SU-DHL-6 (cell line): ENCODE data around the gene FCRL5.

Source experiments
- H2AFZ ChIP-seq: fragments of 200-600 bp; sonication (generic); 2 replicates; pipeline ENCODE4 v1.6.1; 2014; ENCODE audit warnings: low read depth, mild to moderate bottlenecking, moderate library complexity, mixed read lengths, antibody characterized with exemption, low read length; ENCODE audit not compliant: severe bottlenecking
- H3F3A ChIP-seq: fragments of 200-600 bp; shearing (Covaris generic); 2 replicates; pipeline ENCODE4 v1.6.0; 2016; ENCODE audit warnings: antibody characterized with exemption, mild to moderate bottlenecking; ENCODE audit not compliant: insufficient read depth
- H3K27ac ChIP-seq: fragments of 200-600 bp; sonication (generic); 2 replicates; pipeline ENCODE4 v1.5.1; 2016; ENCODE audit warnings: low read depth, mild to moderate bottlenecking, low read length, moderate library complexity, mixed read lengths
- H3K27me3 ChIP-seq: fragments of 200-600 bp; sonication (generic), shearing (Covaris generic); 2 replicates; pipeline ENCODE4 v1.6.0; 2014; ENCODE audit warnings: mild to moderate bottlenecking, low read length
- H3K36me3 ChIP-seq: fragments of 200-600 bp; sonication (generic); 2 replicates; pipeline ENCODE4 v1.6.1; 2014; ENCODE audit warnings: mild to moderate bottlenecking, low read length, mixed read lengths
- H3K4me2 ChIP-seq: fragments of 300-600, 200-600 bp; shearing (Covaris generic), sonication (generic); 2 replicates; pipeline ENCODE4 v1.6.0; 2014; ENCODE audit warnings: low read length, low read depth, mild to moderate bottlenecking; ENCODE audit not compliant: poor library complexity, severe bottlenecking
- H3K4me3 ChIP-seq: fragments of 200-600 bp; sonication (generic); 2 replicates; pipeline ENCODE4 v1.5.1; 2014; ENCODE audit warnings: antibody characterized with exemption, low read length, mild to moderate bottlenecking, mixed read lengths; ENCODE audit not compliant: insufficient read depth, poor library complexity, severe bottlenecking
- H3K79me2 ChIP-seq: fragments of 200-600 bp; sonication (generic); 2 replicates; pipeline ENCODE4 v1.6.1; 2014; ENCODE audit warnings: mild to moderate bottlenecking, low read length, moderate library complexity; ENCODE audit not compliant: insufficient read depth
- H3K9ac ChIP-seq: fragments of 200-600 bp; sonication (generic); 2 replicates; pipeline ENCODE4 v1.7.0; 2014; ENCODE audit warnings: mild to moderate bottlenecking, low read length
- H3K9me2 ChIP-seq: fragments of 200-600 bp; sonication (generic); replicated peaks from 2 replicates; pipeline ENCODE4 v1.6.1; 2014; ENCODE audit warnings: low read length; ENCODE audit not compliant: insufficient read depth
- H3K9me3 ChIP-seq: fragments of 200-600 bp; sonication (generic); 2 replicates; pipeline ENCODE4 v1.6.1; 2014; ENCODE audit warnings: low read length, mixed read lengths; ENCODE audit not compliant: insufficient read depth
- H4K20me1 ChIP-seq: fragments of 200-600 bp; sonication (generic); 2 replicates; pipeline ENCODE4 v1.6.1; 2014; ENCODE audit warnings: low read depth, mild to moderate bottlenecking, antibody characterized with exemption, low read length, moderate library complexity, mixed read lengths
- CTCF ChIP-seq: fragments of 200-600 bp; sonication (generic); IDR thresholded peaks from one replicate; pipeline ENCODE4 v1.5.1; 2017; ENCODE audit warnings: antibody characterized with exemption, mild to moderate bottlenecking, low read length, moderate library complexity; ENCODE audit not compliant: insufficient read depth, poor library complexity, severe bottlenecking
- EZH2phosphoT487 ChIP-seq: fragments of 200-600 bp; sonication (generic), shearing (Covaris generic); conservative IDR thresholded peaks from 2 replicates; pipeline ENCODE4 v1.6.1; 2018; ENCODE audit warnings: mild to moderate bottlenecking, antibody characterized with exemption, low read length, moderate library complexity, mixed read lengths

The FCRL5 gene

DNA sequence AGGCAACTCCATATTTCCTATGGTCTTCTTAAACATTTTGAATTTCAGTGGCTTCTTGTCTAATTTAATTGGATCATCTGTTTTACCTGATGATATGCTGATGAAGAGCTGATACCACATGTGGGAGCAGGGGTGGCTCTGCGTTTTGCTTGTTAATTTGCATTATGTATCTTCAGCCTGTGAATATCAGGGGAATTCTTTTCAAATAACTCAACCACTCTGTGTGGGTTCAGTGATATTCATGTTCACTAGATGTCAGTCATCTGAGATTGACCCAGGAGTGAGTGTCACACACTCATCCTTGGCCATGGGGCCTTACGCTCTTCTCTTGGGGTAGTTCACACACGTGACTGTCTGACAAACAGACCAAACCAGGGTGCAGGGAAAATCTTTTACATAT lies 83.0 kb downstream of the FCRL5 start:
- Histone ChIP-seq H3K36me3 (no peaks in the 10 kb centered on the region), H3K9me2 (no peaks in the 10 kb centered on the region), H3K4me2 (no peak overlapping the region), H3K27me3 (no peaks in the 10 kb centered on the region), H3K27ac (no peak overlapping the region), H3K79me2 (no peaks in the 10 kb centered on the region), H3K9ac (no peak overlapping the region), H4K20me1 (no peaks in the 10 kb centered on the region), H3K4me3 (no peak overlapping the region), H3K9me3 (no peaks in the 10 kb centered on the region), H2AFZ (no peak overlapping the region), H3F3A (no peaks in the 10 kb centered on the region)
- no peak for TF ChIP-seq EZH2phosphoT487
- no peak for TF ChIP-seq CTCF

DNA sequence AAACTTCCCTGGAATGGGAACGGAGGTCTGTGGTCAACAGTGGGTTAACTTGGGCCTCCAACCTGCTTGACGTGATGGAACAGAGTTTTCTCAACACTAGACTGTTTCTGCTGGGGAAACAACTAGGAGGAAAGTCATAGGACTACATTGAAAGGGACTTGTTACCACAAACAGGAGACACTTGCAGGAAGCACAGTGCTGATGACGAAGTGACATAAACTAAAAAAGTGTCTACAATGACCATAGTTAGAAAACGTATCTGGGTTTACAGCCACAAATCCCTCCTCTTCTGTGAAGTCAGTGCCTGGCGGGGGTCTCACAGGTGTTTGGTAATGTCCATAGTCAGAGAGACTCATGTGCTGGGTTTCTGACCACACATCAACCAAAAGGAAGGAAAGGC lies 86.3 kb downstream of the FCRL5 start:
- no peaks in the 10 kb centered on the region for H3K9me2 ChIP-seq
- no peaks in the 10 kb centered on the region for H3K79me2 ChIP-seq
- H3K27ac ChIP-seq: no peak overlapping the region
- H2AFZ ChIP-seq: no peak overlapping the region
- no peak for TF ChIP-seq EZH2phosphoT487
- no peak for TF ChIP-seq CTCF
- H3K9me3 ChIP-seq: no peaks in the 10 kb centered on the region
- H3K4me3 ChIP-seq: no peak overlapping the region
- no peaks in the 10 kb centered on the region for H3K27me3 ChIP-seq
- H3K9ac ChIP-seq: no peak overlapping the region
- no peak overlapping the region for H3K4me2 ChIP-seq
- H3F3A ChIP-seq: no peaks in the 10 kb centered on the region
- H3K36me3 ChIP-seq: no peaks in the 10 kb centered on the region
- no peaks in the 10 kb centered on the region for H4K20me1 ChIP-seq
